HCT116 (cell line): ENCODE data around the gene ITGB6.

Experiments used
- CTCF ChIP-seq, 3 experiments: fragments of 200-600 bp in 1 of 3; sonication (generic) in 1 of 3; IDR thresholded peaks in 2 of 3; conservative IDR thresholded peaks in 1 of 3; 2 replicates each; pipeline ENCODE4 v1.5.1; 2012 to 2017; ENCODE audit warnings: low read depth in 2 of 3, low read length in 2 of 3, antibody characterized with exemption in 1 of 3, borderline replicate concordance in 1 of 3, control low read depth in 1 of 3, mild to moderate bottlenecking in 1 of 3, mixed read lengths in 1 of 3, mixed run types in 1 of 3, moderate library complexity in 1 of 3; ENCODE audit not compliant: insufficient read depth in 1 of 3
- EZH2 ChIP-seq: fragments of 200-600 bp; sonication (generic); IDR thresholded peaks from 2 replicates; pipeline ENCODE4 v1.6.1; 2017; ENCODE audit warnings: antibody characterized with exemption, mixed run types
- FOSL1 ChIP-seq: IDR thresholded peaks from 2 replicates; pipeline ENCODE4 v1.6.1; 2012; ENCODE audit warnings: low read depth
- SIN3A ChIP-seq: IDR thresholded peaks from 2 replicates; pipeline ENCODE4 v1.6.1; 2012; ENCODE audit warnings: low read depth
- TCF7L2 ChIP-seq: IDR thresholded peaks from 2 replicates; pipeline ENCODE4 v1.7.0; 2011; ENCODE audit warnings: borderline replicate concordance, inconsistent platforms; ENCODE audit not compliant: insufficient read depth, insufficient read length; ENCODE audit errors: extremely low read depth

- TF ChIP-seq SIN3A (no peak), FOSL1 (no peak), EZH2 (no peak), CTCF (IDR thresholded peaks at IDR 0.05 in 2 of 3, conservative IDR thresholded peaks at IDR 0.05 in 1 of 3; ENCODE audit: borderline replicate concordance in 1 of 3, insufficient read depth in 1 of 3, low read depth in 2 of 3, low read length in 2 of 3) (no peak), TCF7L2 (no peak)
These were observed 20.5 kb upstream of the ITGB6 start for GRCh38 chr2:160220545-160221009.
